GM10266 (cell line): ENCODE results near the gene PTPRN2.

Experiments
- DNase-seq: peaks from one replicate; pipeline ENCODE4 v3.0.0; 2012; ENCODE audit errors: extremely low spot score
- TF ChIP-seq, protein P1 (sequence below): IDR thresholded peaks from 2 replicates; pipeline ENCODE4 v1.5.1; 2012; ENCODE audit warnings: mild to moderate bottlenecking, low read depth; ENCODE audit not compliant: control insufficient read depth, insufficient read depth; ENCODE audit errors: missing control alignments

Gene PTPRN2

DNA sequence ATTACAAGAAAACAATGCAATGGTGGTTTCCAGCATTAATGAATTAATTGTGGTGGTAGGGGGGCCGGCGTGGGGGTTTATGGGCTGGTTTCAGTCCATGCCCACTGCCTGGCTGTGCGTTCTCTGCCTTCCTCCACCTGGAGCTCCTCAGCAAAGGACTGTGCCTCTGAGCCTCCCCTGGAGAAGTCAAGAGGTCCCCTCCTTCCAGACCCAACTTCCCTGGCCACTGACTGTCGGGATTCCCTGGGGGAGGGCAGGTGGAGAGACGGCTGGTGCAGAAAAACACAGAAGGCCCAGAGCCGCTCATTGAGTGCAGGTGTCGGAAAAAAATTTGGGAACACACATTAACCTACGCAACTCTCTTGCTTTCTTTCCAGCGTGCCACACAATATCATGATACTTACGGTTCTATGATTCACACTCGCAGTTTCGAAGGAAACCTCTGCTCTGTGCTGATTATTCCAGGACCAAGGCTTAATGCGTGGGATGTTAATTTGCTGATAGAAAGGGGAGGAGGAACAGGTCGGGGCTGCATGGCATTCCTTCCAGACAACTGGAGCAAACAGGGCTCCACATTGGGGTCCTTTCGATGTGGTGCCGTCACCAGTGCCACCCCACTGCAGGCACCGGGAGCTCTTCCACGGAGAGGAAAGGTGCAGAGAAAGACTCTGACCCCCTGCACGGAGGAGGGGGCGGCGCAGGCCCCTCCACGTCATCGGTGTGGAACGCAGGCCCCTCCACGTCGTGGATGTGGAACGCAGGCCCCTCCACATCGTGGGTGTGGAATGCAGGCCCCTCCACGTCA is 744.1 kb downstream of the PTPRN2 start:
- TF ChIP-seq, protein P1, sequence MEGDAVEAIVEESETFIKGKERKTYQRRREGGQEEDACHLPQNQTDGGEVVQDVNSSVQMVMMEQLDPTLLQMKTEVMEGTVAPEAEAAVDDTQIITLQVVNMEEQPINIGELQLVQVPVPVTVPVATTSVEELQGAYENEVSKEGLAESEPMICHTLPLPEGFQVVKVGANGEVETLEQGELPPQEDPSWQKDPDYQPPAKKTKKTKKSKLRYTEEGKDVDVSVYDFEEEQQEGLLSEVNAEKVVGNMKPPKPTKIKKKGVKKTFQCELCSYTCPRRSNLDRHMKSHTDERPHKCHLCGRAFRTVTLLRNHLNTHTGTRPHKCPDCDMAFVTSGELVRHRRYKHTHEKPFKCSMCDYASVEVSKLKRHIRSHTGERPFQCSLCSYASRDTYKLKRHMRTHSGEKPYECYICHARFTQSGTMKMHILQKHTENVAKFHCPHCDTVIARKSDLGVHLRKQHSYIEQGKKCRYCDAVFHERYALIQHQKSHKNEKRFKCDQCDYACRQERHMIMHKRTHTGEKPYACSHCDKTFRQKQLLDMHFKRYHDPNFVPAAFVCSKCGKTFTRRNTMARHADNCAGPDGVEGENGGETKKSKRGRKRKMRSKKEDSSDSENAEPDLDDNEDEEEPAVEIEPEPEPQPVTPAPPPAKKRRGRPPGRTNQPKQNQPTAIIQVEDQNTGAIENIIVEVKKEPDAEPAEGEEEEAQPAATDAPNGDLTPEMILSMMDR: no peak
- DNase-seq: no peak

DNA sequence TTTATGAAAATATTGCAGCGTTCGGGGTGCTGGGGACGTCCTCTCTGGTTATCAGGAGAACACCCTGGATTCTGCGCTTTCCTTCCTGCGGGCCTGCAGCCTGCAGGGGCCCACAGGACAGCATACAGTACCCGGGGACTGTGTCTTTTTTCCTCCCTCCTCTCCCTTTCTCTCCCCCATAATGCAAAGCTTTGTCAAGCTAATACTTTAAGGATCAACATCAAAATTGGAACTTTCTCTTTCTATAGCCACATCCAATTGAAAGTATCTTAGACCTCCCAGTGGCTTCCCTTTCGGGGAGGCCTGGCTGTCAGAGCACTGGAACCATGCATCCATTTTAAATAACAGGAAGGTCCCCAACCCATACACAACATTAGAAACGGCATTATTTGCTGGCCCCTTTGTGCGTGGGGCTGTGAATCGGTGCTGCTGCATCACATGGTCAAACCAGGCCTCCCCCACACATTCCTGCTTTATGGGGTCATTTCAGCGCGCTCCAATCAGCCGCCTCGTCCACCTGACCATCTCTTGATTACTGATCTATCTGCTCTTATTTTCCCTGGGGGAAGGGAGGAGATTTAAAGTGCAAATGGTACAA is 745.8 kb downstream of the PTPRN2 start:
- no peak for DNase-seq
- TF ChIP-seq, protein P1: no peak

GRCh38 chr7:157840914-157841772 is 746.5 kb downstream of the PTPRN2 start:
- TF ChIP-seq, protein P1: no peak
- no peak for DNase-seq

DNA sequence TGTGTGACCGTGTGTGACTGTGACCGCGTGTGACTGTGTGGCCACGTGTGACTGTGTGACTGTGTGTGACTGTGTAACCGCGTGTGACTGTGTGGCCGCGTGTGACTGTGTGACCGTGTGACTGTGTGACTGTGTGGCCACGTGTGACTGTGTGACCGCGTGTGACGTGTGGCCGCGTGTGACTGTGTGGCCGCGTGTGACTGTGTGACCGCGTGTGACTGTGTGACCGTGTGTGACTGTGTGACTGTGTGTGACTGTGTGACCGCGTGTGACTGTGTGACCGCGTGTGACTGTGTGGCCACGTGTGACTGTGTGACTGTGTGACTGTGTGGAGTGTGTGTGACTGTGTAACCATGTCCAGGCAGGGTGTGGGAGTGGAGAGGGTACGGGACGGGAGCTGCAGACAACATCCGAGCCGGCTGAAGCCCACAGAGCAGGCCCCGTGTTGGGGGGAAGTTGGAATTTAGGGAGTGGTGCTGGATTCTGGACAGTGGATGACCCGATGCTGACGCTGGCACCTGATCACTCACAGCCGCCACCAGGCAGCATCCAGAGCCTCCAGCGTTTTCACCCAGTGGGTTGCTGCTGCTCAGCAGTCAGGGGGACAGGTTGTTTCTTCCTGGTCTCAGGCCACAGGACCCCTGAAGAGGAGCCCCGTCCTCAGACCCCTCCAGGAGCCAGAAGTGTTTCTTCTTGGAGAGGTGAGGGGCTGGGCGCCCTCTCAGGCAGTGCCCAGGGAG is 747.3 kb downstream of the PTPRN2 start:
- no peak for DNase-seq
- TF ChIP-seq, protein P1: no peak

- DNase-seq: no peak
- TF ChIP-seq, protein P1: no peak
Measured at GRCh38 chr7:157839672-157840167, 747.9 kb downstream of the PTPRN2 start.

GRCh38 chr7:157839226-157839625 is 748.4 kb downstream of the PTPRN2 start:
- TF ChIP-seq, protein P1: no peak
- DNase-seq: no peak
